IMR-90 (cell line): ENCODE measurements around the gene GRIK1.

Experiments used
- CEBPB ChIP-seq: IDR thresholded peaks from 2 replicates; pipeline ENCODE4 v1.6.1; 2012; ENCODE audit warnings: low read depth, low read length, improper control_type of control experiment
- CTCF ChIP-seq: conservative IDR thresholded peaks from 2 replicates; pipeline ENCODE4 v1.5.1; 2012; ENCODE audit warnings: mild to moderate bottlenecking, low read depth, low read length, improper control_type of control experiment
- ELK1 ChIP-seq: fragments of 150-350 bp; IDR thresholded peaks from 2 replicates; pipeline ENCODE4 v1.6.1; 2016; ENCODE audit warnings: low read depth, mild to moderate bottlenecking, low read length, moderate library complexity, borderline replicate concordance
- RCOR1 ChIP-seq: IDR thresholded peaks from 2 replicates; pipeline ENCODE4 v1.6.1; 2012; ENCODE audit warnings: mild to moderate bottlenecking, low read length, improper control_type of control experiment; ENCODE audit not compliant: insufficient replicate concordance
- TF ChIP-seq, protein P1 (sequence below): fragments of 150-350 bp; IDR thresholded peaks from 2 replicates; pipeline ENCODE4 v1.6.1; 2017; ENCODE audit warnings: mild to moderate bottlenecking, antibody characterized with exemption, low read length, low read depth

- TF ChIP-seq CEBPB (no peak), CTCF (no peak), RCOR1 (no peak), ELK1 (no peak)
- TF ChIP-seq, protein P1, sequence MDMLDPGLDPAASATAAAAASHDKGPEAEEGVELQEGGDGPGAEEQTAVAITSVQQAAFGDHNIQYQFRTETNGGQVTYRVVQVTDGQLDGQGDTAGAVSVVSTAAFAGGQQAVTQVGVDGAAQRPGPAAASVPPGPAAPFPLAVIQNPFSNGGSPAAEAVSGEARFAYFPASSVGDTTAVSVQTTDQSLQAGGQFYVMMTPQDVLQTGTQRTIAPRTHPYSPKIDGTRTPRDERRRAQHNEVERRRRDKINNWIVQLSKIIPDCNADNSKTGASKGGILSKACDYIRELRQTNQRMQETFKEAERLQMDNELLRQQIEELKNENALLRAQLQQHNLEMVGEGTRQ: no peak
Measured at GRCh38 chr21:29798840-29799239, 141.0 kb downstream of the GRIK1 start.
